ENCODE results near the gene MAS1. TPM values are rescaled to one million over a fixed set of nuclear protein-coding genes. Genes with fewer than 3 reads are reported as not detected.

The MAS1 gene
- total and polyA plus RNA-seq, 2 of the 13 experiments (the other 11 are each of a cell fraction or from before 2014, with no cell fraction given), result not detected

- TF ChIP-seq DMTF1 (CRISPR knock-in tag; IDR thresholded peaks at IDR 0.05), result no peak
- TF ChIP-seq REXO4 (CRISPR knock-in tag; IDR thresholded peaks at IDR 0.05; ENCODE audit: borderline replicate concordance), result no peak
Observed at GRCh38 chr6:159853754-159854153, 37.0 kb upstream of the MAS1 start (continued).

- intact Hi-C loops (cut with micrococcal nuclease; ENCODE audit: unreplicated experiment) (no loop called here), in situ Hi-C loops (cut with HindIII; ENCODE audit: extremely low pct_ligation_motif_present, low pct_unique_long_range_greater_than_20kb) (no loop called here)
- whole genome bisulfite sequencing (ENCODE audit: low lambda C conversion rate), result 20% methylated on average over 3 of the region's 3 CpGs
- Histone ChIP-seq H3K27ac (ENCODE audit: extremely low read length, insufficient read depth, low read length) (no peak overlapping the region), H3K9me3 (ENCODE audit: low read length) (no peaks in the 10 kb centered on the region), H2AFZ (ENCODE audit: low read length) (no peak overlapping the region), H3K4me3 (replicated peaks in 1 of 3; ENCODE audit: insufficient read depth in 1 of 3, low read depth in 2 of 3, low read length in 3 of 3) (no peak overlapping the region), H3K4me2 (ENCODE audit: low read depth, low read length) (no peak overlapping the region), H3K79me2 (ENCODE audit: insufficient read depth, low read length) (no peaks in the 10 kb centered on the region), H3K4me1 (ENCODE audit: insufficient read depth, low read length) (0 out of 2 replicates have a peak, but pooled peaks cover 4% of the 10 kb centered on the region), H4K20me1 (ENCODE audit: insufficient read depth, low read length) (no peaks in the 10 kb centered on the region), H3K9ac (ENCODE audit: insufficient read depth, low read depth, low read length) (no peak overlapping the region), H3K27me3 (ENCODE audit: control insufficient read depth in 1 of 2, insufficient read depth in 2 of 2, low read length in 2 of 2) (no peaks in the 10 kb centered on the region), H3K36me3 (replicated peaks in 1 of 2; ENCODE audit: control insufficient read depth in 1 of 2, insufficient read depth in 2 of 2, low read length in 2 of 2) (no peaks in the 10 kb centered on the region)
- CTCF ChIA-PET (ENCODE audit: low intra/inter-chr PET ratio, low total read pairs), result no interaction called here
- TF ChIP-seq EEA1 (CRISPR knock-in tag; IDR thresholded peaks at IDR 0.05; ENCODE audit: borderline replicate concordance) (no peak), ZNF138 (CRISPR knock-in tag; IDR thresholded peaks at IDR 0.05; ENCODE audit: low read depth) (no peak), ZNF446 (CRISPR knock-in tag; IDR thresholded peaks at IDR 0.05) (no peak), FOXA1 (IDR thresholded peaks at IDR 0.05) (no peak), FOXA1 (CRISPR knock-in tag; IDR thresholded peaks at IDR 0.05) (no peak), MTA1 (CRISPR knock-in tag; IDR thresholded peaks at IDR 0.05; ENCODE audit: borderline replicate concordance) (no peak), ZNF10 (CRISPR knock-in tag; IDR thresholded peaks at IDR 0.05; ENCODE audit: borderline replicate concordance, low read depth) (no peak), ZNF317 (CRISPR knock-in tag; IDR thresholded peaks at IDR 0.05) (no peak), DNMT3B (CRISPR knock-in tag; conservative IDR thresholded peaks at IDR 0.05) (no peak), BRD4 (CRISPR knock-in tag; IDR thresholded peaks at IDR 0.05) (no peak), TMF1 (CRISPR knock-in tag; IDR thresholded peaks at IDR 0.05; ENCODE audit: low read depth) (no peak), ZNF260 (CRISPR knock-in tag; IDR thresholded peaks at IDR 0.05; ENCODE audit: borderline replicate concordance, low read depth) (no peak), ZNF768 (CRISPR knock-in tag; IDR thresholded peaks at IDR 0.05) (no peak)
- POLR2A ChIA-PET, result interaction anchor here (1.9 kb wide), 1 partner anchor 66 kb away, joined by 5 read pairs; the partner anchor contains the start of gene TCP1
- no peak for FAIRE-seq
- DNase-seq (ENCODE audit: low spot score), result no peak
- no TSS peak for BruUV-seq (replicated peaks)
- ATAC-seq, result no peak
Observed at GRCh38 chr6:159854959-159855358, 35.8 kb upstream of the MAS1 start.

Measured in HepG2 (cell line).